GM12872 (cell line): ENCODE results near the gene CRLF2.

Source experiments
- CTCF ChIP-seq: IDR thresholded peaks from 3 replicates; pipeline ENCODE4 v1.5.1; 2011; ENCODE audit warnings: low read depth, mild to moderate bottlenecking, low read length, moderate library complexity; ENCODE audit not compliant: insufficient read depth

The CRLF2 gene

GRCh38 chrX:1164322-1165288 is 47.8 kb downstream of the CRLF2 start:
- no peak for TF ChIP-seq CTCF

- TF ChIP-seq CTCF: no peak
These were observed 49.2 kb downstream of the CRLF2 start for GRCh38 chrX:1163231-1163630.

- no peak for TF ChIP-seq CTCF
These were observed 50.1 kb downstream of the CRLF2 start for GRCh38 chrX:1162119-1162916.

GRCh38 chrX:1159548-1159947 is 52.9 kb downstream of the CRLF2 start:
- no peak for TF ChIP-seq CTCF

- TF ChIP-seq CTCF: no peak
These were observed 58.5 kb downstream of the CRLF2 start for GRCh38 chrX:1153940-1154339.

- no peak for TF ChIP-seq CTCF
These were observed 60.4 kb downstream of the CRLF2 start for GRCh38 chrX:1152090-1152489.

GRCh38 chrX:1151378-1152077 is 60.9 kb downstream of the CRLF2 start:
- no peak for TF ChIP-seq CTCF
